DMS 273 (cell line): ENCODE results near the gene TSPAN7.

ENCODE experiments used
- DNase-seq: peaks from one replicate; lab custom pipeline; 2025; ENCODE audit not compliant: unreplicated experiment; lab: John Stamatoyannopoulos, UW

The TSPAN7 gene

GRCh38 chrX:38679695-38680094, 118.4 kb downstream of the TSPAN7 start:
- no peak for DNase-seq

GRCh38 chrX:38682095-38682494, 120.8 kb downstream of the TSPAN7 start:
- DNase-seq, result no peak

GRCh38 chrX:38692961-38693360, 131.6 kb downstream of the TSPAN7 start:
- no peak for DNase-seq

- DNase-seq, result peak; percentile 24
Measured at GRCh38 chrX:38694394-38694793, 133.1 kb downstream of the TSPAN7 start.

- DNase-seq, result no peak
Measured at GRCh38 chrX:38697461-38697860, 136.1 kb downstream of the TSPAN7 start.

- DNase-seq, result no peak
Measured at GRCh38 chrX:38699121-38699520, 137.8 kb downstream of the TSPAN7 start.

- peak; percentile 73 for DNase-seq
Measured at GRCh38 chrX:38699696-38700095, 138.4 kb downstream of the TSPAN7 start.

- no peak for DNase-seq
Measured at GRCh38 chrX:38701073-38701472, 139.7 kb downstream of the TSPAN7 start.

- no peak for DNase-seq
Measured at GRCh38 chrX:38704146-38704882, 143.0 kb downstream of the TSPAN7 start.

GRCh38 chrX:38717871-38718270, 156.5 kb downstream of the TSPAN7 start:
- DNase-seq, result peak; percentile 48

- no peak for DNase-seq
Measured at GRCh38 chrX:38718311-38718710, 157.0 kb downstream of the TSPAN7 start.

GRCh38 chrX:38726612-38727011, 165.3 kb downstream of the TSPAN7 start:
- DNase-seq, result no peak

- DNase-seq, result no peak
Measured at GRCh38 chrX:38727668-38728067, 166.3 kb downstream of the TSPAN7 start.

GRCh38 chrX:38732866-38733265, 171.5 kb downstream of the TSPAN7 start:
- DNase-seq, result no peak
